ENCODE measurements around the gene TBX10. TPM values are rescaled to one million over a fixed set of nuclear protein-coding genes. Genes with fewer than 3 reads are reported as not detected.

Gene TBX10
- polyA plus RNA-seq, 1 of the 3 experiments (the other 2 are of a cell fraction), result not detected

GRCh38 chr11:67665541-67666302 lies 26.2 kb upstream of the TBX10 start:
- TF ChIP-seq GABPA (IDR thresholded peaks at IDR 0.05; ENCODE audit: low read depth), result no peak
- no peak for TF ChIP-seq USF1 (IDR thresholded peaks at IDR 0.05; ENCODE audit: borderline replicate concordance, low read depth)
- peak; percentile 20; the same call in 1 of the 2 replicates for TF ChIP-seq SMC3 (IDR thresholded peaks at IDR 0.05; ENCODE audit: low read depth, low read length)
- peak; percentile 30 for TF ChIP-seq RAD21 (IDR thresholded peaks at IDR 0.05; ENCODE audit: low read length)
- no peak for TF ChIP-seq EP300 (IDR thresholded peaks at IDR 0.05; ENCODE audit: borderline replicate concordance in 1 of 2, low read depth in 1 of 2, low read length in 1 of 2)
- Histone ChIP-seq H3K4me1 (ENCODE audit: control insufficient read depth in 1 of 2, insufficient read depth in 2 of 2, low read depth in 1 of 2, low read length in 1 of 2) (no peaks in the 10 kb centered on the region), H3K4me3 (ENCODE audit: low read depth in 2 of 2, low read length in 1 of 2) (no peak overlapping the region), H3K9me2 (no peaks in the 10 kb centered on the region), H3K79me2 (ENCODE audit: insufficient read depth) (no peaks in the 10 kb centered on the region), H3K36me3 (replicated peaks in 1 of 2; ENCODE audit: control insufficient read depth in 1 of 2, insufficient read depth in 2 of 2, low read length in 1 of 2) (no peaks in the 10 kb centered on the region), H3K9me3 (no peaks in the 10 kb centered on the region), H3K27ac (ENCODE audit: low read depth in 2 of 2, low read length in 1 of 2) (no peak overlapping the region), H4K20me1 (ENCODE audit: insufficient read depth) (no peaks in the 10 kb centered on the region), H3K27me3 (ENCODE audit: insufficient read depth) (peaks cover 5% of the 10 kb centered on the region; the same call in 1 of the 2 replicates), H3K9ac (no peak overlapping the region), H2AFZ (ENCODE audit: low read depth) (no peak overlapping the region), H3K4me2 (no peak overlapping the region), H3F3A (replicated peaks; ENCODE audit: insufficient read depth) (no peaks in the 10 kb centered on the region)
- ChIA-PET POLR2A (no interaction called here), CTCF (interaction anchor here (0.6 to 2.1 kb wide), 5 partner anchors 17 to 343 kb away, joined by 3 to 6 read pairs (median 3); partner anchors contain the start of gene NUDT8)
- 37% methylated on average over 9 of the region's 24 CpGs for WGBS (ENCODE audit: low lambda C conversion rate)
- DNase-seq, result peak; percentile 48

GRCh38 chr11:67664696-67665540 lies 25.4 kb upstream of the TBX10 start:
- CTCF ChIA-PET, result interaction anchor here (0.6 to 0.7 kb wide), 4 partner anchors 35 to 343 kb away, joined by 3 read pairs; partner anchors contain the start of gene NUDT8
- H3K27me3 ChIP-seq (ENCODE audit: insufficient read depth), result peaks cover 5% of the 10 kb centered on the region; the same call in 1 of the 2 replicates
- H3K27ac ChIP-seq (ENCODE audit: low read depth in 2 of 2, low read length in 1 of 2), result no peak overlapping the region
- no peaks in the 10 kb centered on the region for H3K4me1 ChIP-seq (ENCODE audit: control insufficient read depth in 1 of 2, insufficient read depth in 2 of 2, low read depth in 1 of 2, low read length in 1 of 2)
- H3K4me3 ChIP-seq (ENCODE audit: low read depth in 2 of 2, low read length in 1 of 2), result no peak overlapping the region
- H3K9me3 ChIP-seq, result no peaks in the 10 kb centered on the region
- no peaks in the 10 kb centered on the region for H3F3A ChIP-seq (replicated peaks; ENCODE audit: insufficient read depth)
- H3K36me3 ChIP-seq (replicated peaks in 1 of 2; ENCODE audit: control insufficient read depth in 1 of 2, insufficient read depth in 2 of 2, low read length in 1 of 2), result no peaks in the 10 kb centered on the region
- H4K20me1 ChIP-seq (ENCODE audit: insufficient read depth), result no peaks in the 10 kb centered on the region
- no peak overlapping the region for H3K4me2 ChIP-seq
- DNase-seq, result no peak
- H3K9ac ChIP-seq, result no peak overlapping the region
- H3K79me2 ChIP-seq (ENCODE audit: insufficient read depth), result no peaks in the 10 kb centered on the region
- H2AFZ ChIP-seq (ENCODE audit: low read depth), result no peak overlapping the region
- no peaks in the 10 kb centered on the region for H3K9me2 ChIP-seq
- 63% methylated on average over 7 of the region's 33 CpGs for WGBS (ENCODE audit: low lambda C conversion rate)
- POLR2A ChIA-PET, result no interaction called here
- TF ChIP-seq NFIC (IDR thresholded peaks at IDR 0.05; ENCODE audit: borderline replicate concordance), result no peak
- TF ChIP-seq ZBTB33 (IDR thresholded peaks at IDR 0.05; ENCODE audit: borderline replicate concordance, low read depth), result no peak
- TF ChIP-seq GATA2 (CRISPR knock-in tag; IDR thresholded peaks at IDR 0.05), result no peak
- no peak for TF ChIP-seq GABPA (IDR thresholded peaks at IDR 0.05; ENCODE audit: low read depth)
- TF ChIP-seq USF1 (IDR thresholded peaks at IDR 0.05; ENCODE audit: borderline replicate concordance, low read depth), result no peak
- TF ChIP-seq RXRA (IDR thresholded peaks at IDR 0.05; ENCODE audit: borderline replicate concordance, low read depth), result no peak
- TF ChIP-seq RAD21 (IDR thresholded peaks at IDR 0.05; ENCODE audit: low read length), result no peak
- TF ChIP-seq JUND (IDR thresholded peaks at IDR 0.05), result no peak
- no peak for TF ChIP-seq SIN3A (IDR thresholded peaks at IDR 0.05; ENCODE audit: borderline replicate concordance, low read depth, low read length)
- TF ChIP-seq EZH2phosphoT487 (IDR thresholded peaks at IDR 0.05; ENCODE audit: borderline replicate concordance, low read depth), result no peak
- TF ChIP-seq TAF1 (IDR thresholded peaks at IDR 0.05; ENCODE audit: borderline replicate concordance, low read depth, low read length), result no peak
- TF ChIP-seq CTCF (IDR thresholded peaks at IDR 0.05), result no peak
- TF ChIP-seq ELF1 (IDR thresholded peaks at IDR 0.05), result no peak
- no peak for TF ChIP-seq NRF1 (IDR thresholded peaks at IDR 0.05; ENCODE audit: low read depth, low read length)
- TF ChIP-seq PBX3 (IDR thresholded peaks at IDR 0.05), result no peak
- no peak for TF ChIP-seq TCF12 (IDR thresholded peaks at IDR 0.05)
- TF ChIP-seq MXI1 (IDR thresholded peaks at IDR 0.05; ENCODE audit: low read depth, low read length), result no peak
